H1 (cell line): ENCODE results near the gene SEC16A. TPM values are rescaled to one million over a fixed set of nuclear protein-coding genes. Genes with fewer than 3 reads are reported as not detected.

Source experiments
- CTCF ChIA-PET: fragments of 300-600 bp; sonication (Branson Sonifier 250); formaldehyde crosslinking; loops from one replicate; lab custom pipeline; 2021; ENCODE audit not compliant: partially characterized antibody; lab: Charles Lee
- POLR2A ChIA-PET: fragments of 300-600 bp; sonication (Branson Sonifier 250); formaldehyde crosslinking; loops from one replicate; lab custom pipeline; 2021; ENCODE audit warnings: inconsistent platforms; ENCODE audit not compliant: partially characterized antibody; lab: Charles Lee
- DNase-seq, 2 experiments: peaks; one replicate each; pipeline versions ENCODE4 v3.0.0 to v3.0.0-alpha.2; 2010 to 2022; ENCODE audit warnings: low spot score in 2 of 2, low read depth in 1 of 2, mixed read lengths in 1 of 2
- FAIRE-seq: peaks from 2 replicates; lab custom pipeline; 2011; peaks lifted over from hg19 to GRCh38; lab: Jason Lieb, UNC
- H2AFZ ChIP-seq: 2 replicates; pipeline ENCODE4 v1.8.1; 2012; ENCODE audit warnings: low read length, inconsistent platforms
- H2AK5ac ChIP-seq: 2 replicates; pipeline ENCODE4 v1.6.1; 2013; ENCODE audit warnings: low read depth, low read length
- H2BK120ac ChIP-seq: replicated peaks from 2 replicates; pipeline ENCODE3; 2013; ENCODE audit warnings: low read depth, low read length, inconsistent platforms
- H2BK12ac ChIP-seq: 2 replicates; pipeline ENCODE4 v1.6.1; 2013; ENCODE audit warnings: low read depth, low read length
- H2BK15ac ChIP-seq: 2 replicates; pipeline ENCODE4 v1.6.1; 2013; ENCODE audit warnings: low read length
- H2BK20ac ChIP-seq: 2 replicates; pipeline ENCODE4 v1.6.1; 2013; ENCODE audit warnings: low read length
- H2BK5ac ChIP-seq: 2 replicates; pipeline ENCODE4 v1.6.1; 2013; ENCODE audit warnings: low read depth, low read length
- H3K14ac ChIP-seq: 2 replicates; pipeline ENCODE4 v1.6.1; 2013; ENCODE audit warnings: inconsistent platforms; ENCODE audit not compliant: insufficient read length
- H3K18ac ChIP-seq: 2 replicates; pipeline ENCODE4 v1.6.1; 2013; ENCODE audit warnings: low read length; ENCODE audit errors: extremely low read depth
- H3K23ac ChIP-seq: 2 replicates; pipeline ENCODE4 v1.6.1; 2013; ENCODE audit warnings: inconsistent platforms; ENCODE audit not compliant: insufficient read length
- H3K23me2 ChIP-seq: 2 replicates; pipeline ENCODE4 v1.6.1; 2013; ENCODE audit warnings: low read depth, low read length
- H3K27ac ChIP-seq: 2 replicates; pipeline ENCODE4 v1.6.1; 2011; ENCODE audit warnings: low read depth, low read length, inconsistent platforms
- H3K27me3 ChIP-seq, 4 experiments: replicated peaks in 1 of 4; 1 replicate in 1 of 4; 2 replicates in 3 of 4; pipeline versions ENCODE4 v1.6.1 to v1.8.1; 2011 to 2013; ENCODE audit warnings: low read length in 3 of 4, mild to moderate bottlenecking in 3 of 4, inconsistent platforms in 2 of 4, mixed read lengths in 2 of 4, moderate library complexity in 1 of 4; ENCODE audit not compliant: control insufficient read depth in 3 of 4, insufficient read depth in 3 of 4; ENCODE audit errors: extremely low read depth in 1 of 4
- H3K36me3 ChIP-seq, 4 experiments: 2 replicates each; pipeline versions ENCODE4 v1.6.1 to v1.8.1; 2011 to 2013; ENCODE audit warnings: mild to moderate bottlenecking in 4 of 4, low read length in 3 of 4, moderate library complexity in 2 of 4, control low read depth in 1 of 4, inconsistent platforms in 1 of 4; ENCODE audit not compliant: insufficient read depth in 4 of 4, control insufficient read depth in 2 of 4
- H3K4ac ChIP-seq: replicated peaks from 2 replicates; pipeline ENCODE3; 2013; ENCODE audit warnings: low read length, low read depth, mixed read lengths, inconsistent platforms; ENCODE audit not compliant: insufficient read length
- H3K4me1 ChIP-seq, 4 experiments: replicated peaks in 1 of 4; 1 replicate in 1 of 4; 2 replicates in 3 of 4; pipeline versions ENCODE4 v1.6.1 to v1.8.1; 2011 to 2013; ENCODE audit warnings: low read length in 3 of 4, inconsistent platforms in 2 of 4, mixed read lengths in 1 of 4; ENCODE audit not compliant: insufficient read depth in 4 of 4, control insufficient read depth in 3 of 4
- H3K4me2 ChIP-seq, 2 experiments: 2 replicates each; pipeline versions ENCODE4 v1.6.1 to v1.8.1; 2011 to 2013; ENCODE audit warnings: low read depth in 2 of 2, low read length in 2 of 2, control low read depth in 1 of 2, inconsistent platforms in 1 of 2, mild to moderate bottlenecking in 1 of 2; ENCODE audit not compliant: insufficient read depth in 1 of 2
- H3K4me3 ChIP-seq, 4 experiments: fragments of 200-600, 300-600 bp in 1 of 4; sonication (generic), shearing (Covaris generic), sonication (Bioruptor Twin) in 1 of 4; 2 replicates each; pipeline versions ENCODE4 v1.5.1 to v1.8.1; 2011 to 2016; ENCODE audit warnings: low read length in 4 of 4, low read depth in 3 of 4, control low read depth in 2 of 4, inconsistent platforms in 2 of 4, mild to moderate bottlenecking in 2 of 4, mixed read lengths in 1 of 4, moderate library complexity in 1 of 4; ENCODE audit not compliant: insufficient read depth in 2 of 4; ENCODE audit errors: extremely low read depth in 1 of 4
- H3K56ac ChIP-seq: replicated peaks from 2 replicates; pipeline ENCODE3; 2013; ENCODE audit warnings: low read depth, mild to moderate bottlenecking, mixed read lengths, low read length, inconsistent platforms; ENCODE audit not compliant: insufficient read length
- H3K79me1 ChIP-seq: 2 replicates; pipeline ENCODE4 v1.6.1; 2013; ENCODE audit warnings: low read depth, low read length, control low read depth
- H3K79me2 ChIP-seq, 2 experiments: 2 replicates each; pipeline versions ENCODE4 v1.6.1 to v1.8.1; 2012 to 2013; ENCODE audit warnings: low read length in 2 of 2, mild to moderate bottlenecking in 2 of 2, inconsistent platforms in 1 of 2; ENCODE audit not compliant: insufficient read depth in 2 of 2, control insufficient read depth in 1 of 2
- H3K9ac ChIP-seq, 4 experiments: replicated peaks in 1 of 4; 1 replicate in 1 of 4; 2 replicates in 3 of 4; pipeline versions ENCODE4 v1.6.1 to v1.8.1; 2011 to 2013; ENCODE audit warnings: low read depth in 3 of 4, low read length in 3 of 4, control low read depth in 2 of 4, mild to moderate bottlenecking in 2 of 4, moderate library complexity in 2 of 4, inconsistent platforms in 1 of 4; ENCODE audit errors: extremely low read depth in 1 of 4
- H3K9me3 ChIP-seq, 2 experiments: 2 replicates each; pipeline versions ENCODE4 v1.6.1 to v1.8.1; 2012 to 2013; ENCODE audit warnings: mild to moderate bottlenecking in 2 of 2, moderate library complexity in 2 of 2, control low read depth in 1 of 2, inconsistent platforms in 1 of 2, low read depth in 1 of 2, low read length in 1 of 2, mixed read lengths in 1 of 2; ENCODE audit not compliant: insufficient read depth in 2 of 2
- H4K20me1 ChIP-seq, 2 experiments: replicated peaks in 1 of 2; 2 replicates each; pipeline versions ENCODE3 to v1.8.1; 2011 to 2013; ENCODE audit warnings: inconsistent platforms in 2 of 2, low read length in 2 of 2, mild to moderate bottlenecking in 1 of 2; ENCODE audit not compliant: insufficient read depth in 2 of 2, control insufficient read depth in 1 of 2
- H4K5ac ChIP-seq: 2 replicates; pipeline ENCODE4 v1.6.1; 2013; ENCODE audit warnings: low read length, low read depth, mixed read lengths, inconsistent platforms; ENCODE audit not compliant: insufficient read length
- H4K8ac ChIP-seq: 2 replicates; pipeline ENCODE4 v1.8.0; 2013; ENCODE audit warnings: mild to moderate bottlenecking, moderate library complexity, low read length, inconsistent platforms; ENCODE audit not compliant: insufficient read depth; ENCODE audit errors: extremely low read depth
- H4K91ac ChIP-seq: replicated peaks from 2 replicates; pipeline ENCODE3; 2013; ENCODE audit warnings: low read length, mixed read lengths, inconsistent platforms; ENCODE audit not compliant: insufficient read length
- CEBPB ChIP-seq: IDR thresholded peaks from 2 replicates; pipeline ENCODE4 v1.6.1; 2012; ENCODE audit warnings: low read depth, low read length
- CREB1 ChIP-seq: IDR thresholded peaks from 2 replicates; pipeline ENCODE4 v1.6.1; 2012; ENCODE audit warnings: inconsistent platforms
- CTBP2 ChIP-seq: IDR thresholded peaks from 2 replicates; pipeline ENCODE4 v1.7.0; 2011; ENCODE audit warnings: borderline replicate concordance, mild to moderate bottlenecking, moderate library complexity, mixed read lengths, low read length; ENCODE audit not compliant: insufficient read depth, insufficient read length
- EZH2 ChIP-seq: fragments of 200-600 bp; sonication (generic); IDR thresholded peaks from 2 replicates; pipeline ENCODE4 v1.7.1; 2012; ENCODE audit warnings: low read depth, mild to moderate bottlenecking, moderate library complexity, low read length, inconsistent platforms; ENCODE audit not compliant: severe bottlenecking
- FOSL1 ChIP-seq: IDR thresholded peaks from 2 replicates; pipeline ENCODE4 v1.6.1; 2011; ENCODE audit warnings: mild to moderate bottlenecking, low read depth, low read length, moderate library complexity; ENCODE audit not compliant: insufficient read depth
- SIRT6 ChIP-seq: IDR thresholded peaks from one replicate; pipeline ENCODE4 v1.7.1; 2012; ENCODE audit warnings: low read length, inconsistent platforms
- SP4 ChIP-seq: IDR thresholded peaks from 2 replicates; pipeline ENCODE4 v1.6.1; 2012; ENCODE audit warnings: low read length, inconsistent platforms
- TEAD4 ChIP-seq: IDR thresholded peaks from 2 replicates; pipeline ENCODE4 v1.6.1; 2012; ENCODE audit warnings: low read depth, low read length, inconsistent platforms, mixed read lengths
- WGBS, 2 experiments: shearing (Covaris generic) in 1 of 2; methylation state at CpG; one replicate each; pipeline versions ENCODE4 v1.1.6 to v1.1.7; 2013 to 2015; ENCODE audit warnings: low lambda C conversion rate in 2 of 2, mixed read lengths in 2 of 2, inconsistent platforms in 1 of 2, low coverage in 1 of 2, missing lambda C conversion rate in 1 of 2; ENCODE audit not compliant: insufficient replicate concordance in 2 of 2, insufficient coverage in 1 of 2, insufficient read length in 1 of 2; ENCODE audit errors: extremely low coverage in 1 of 2, missing lambda C conversion rate in 1 of 2; 5-methylcytosine and 5-hydroxymethylcytosine counted together
- polyA plus RNA-seq, 7 experiments: library from polyadenylated mRNA; depleted of rRNA in 3 of 7; stranded (reverse) in 5 of 7; unstranded in 2 of 7; fragments of >200 nt in 5 of 7; fragments of 200-250 nt in 2 of 7; gene quantifications; 1 replicate in 5 of 7; 2 replicates in 1 of 7; 4 replicates in 1 of 7; pipeline versions ENCODE4 v1.2.1 to v1.2.3, GENCODE V29; 2011 to 2013; ENCODE audit warnings: missing spikeins in 2 of 7, mixed read lengths in 2 of 7
- total RNA-seq: library from RNA; stranded (reverse); fragmentation: NEBNext Ultra II Directional; extraction: Animal tissue kit (Norgen Biotek cat#: 25700); gene quantifications from 2 replicates; pipeline ENCODE4 v1.2.1, GENCODE V29; 2021

The SEC16A gene
- total and polyA plus RNA-seq, 2 of the 8 experiments (the other 6 are each of a cell fraction or from before 2014, with no cell fraction given) = 21.6 to 49.0 TPM

DNA sequence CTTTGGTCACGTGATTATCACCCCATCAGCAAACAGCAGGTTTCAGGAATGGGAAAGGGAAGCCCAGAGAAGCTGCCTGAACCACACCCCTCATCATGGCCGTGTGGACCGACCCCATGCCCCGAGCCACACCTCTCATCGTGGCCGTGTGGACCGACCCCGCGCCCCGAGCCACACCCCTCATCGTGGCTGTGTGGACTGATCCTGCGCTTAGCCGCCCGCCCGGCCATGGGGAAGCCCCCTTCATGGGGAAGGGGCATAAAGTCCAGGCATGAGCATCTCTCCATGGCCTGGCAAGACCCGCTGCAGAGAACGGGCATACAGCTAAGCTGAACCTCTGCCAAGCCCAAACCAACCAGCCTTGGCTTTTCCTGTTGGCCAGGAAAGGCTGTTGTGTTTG is 89.3 kb downstream of the SEC16A start:
- Histone ChIP-seq H3K23ac (no peak overlapping the region), H3K79me1 (peaks cover 7% of the 10 kb centered on the region; the same call in 1 of the 2 replicates), H4K8ac (no peak overlapping the region), H3K9me3 (no peaks in the 10 kb centered on the region), H3K4me2 (no peak overlapping the region), H3K18ac (no peak overlapping the region), H3K36me3 (peaks cover 40 to 81% (median 68%) of the 10 kb centered on the region in 4 experiments), H2AFZ (no peak overlapping the region), H2BK15ac (no peak overlapping the region), H3K14ac (no peak overlapping the region), H2BK12ac (no peak overlapping the region), H4K5ac (no peak overlapping the region), H2BK20ac (no peak overlapping the region), H3K9ac (no peak overlapping the region), H3K56ac (no peak overlapping the region), H3K27ac (no peak overlapping the region), H3K23me2 (0 out of 2 replicates have a peak, but pooled peaks cover under 1% of the 10 kb centered on the region), H2BK5ac (no peak overlapping the region), H2AK5ac (no peak overlapping the region), H2BK120ac (no peak overlapping the region), H3K79me2 (peaks cover 0 to 13% of the 10 kb centered on the region in 2 experiments; a peak in 2 of 4 replicates), H4K91ac (no peak overlapping the region), H4K20me1 (peaks cover 5 to 11% of the 10 kb centered on the region in 2 experiments), H3K4me3 (no peak overlapping the region), H3K27me3 (no peaks in the 10 kb centered on the region), H3K4ac (no peak overlapping the region)
- 95% methylated on average over 17 of the region's 17 CpGs; no CpG with 5 or more reads in 1 of the 2 experiments for WGBS, 2 experiments
- DNase-seq (no peak), FAIRE-seq (no peak)
- ChIA-PET POLR2A (interaction anchor here (0.8 to 14.6 kb wide), 12 partner anchors 4 to 82 kb away, joined by 3 to 139 read pairs (median 6); partner anchors contain the start of genes ENTR1, PMPCA and SNAPC4), CTCF (interaction anchor here (0.9 to 1.2 kb wide), 3 partner anchors 10 to 71 kb away, joined by 3 read pairs; no protein-coding TSS in a partner anchor)
- TF ChIP-seq SP4 (no peak), TEAD4 (no peak), CREB1 (no peak), CEBPB (no peak), FOSL1 (no peak), SIRT6 (no peak), CTBP2 (no peak), EZH2 (no peak)
- TF ChIP-seq, all 59 proteins: peak for 0
- peaks cover 0 to 1% (median under 1%) of the 10 kb centered on the region in 4 experiments; a peak in 5 of 7 replicates for H3K4me1 ChIP-seq
